IPS DF 19.7 (cell line): Measurements from ENCODE around the gene IMPA2.
"Not testable (repeated sequence)": the region's sequence is repeated elsewhere in the genome, so short reads cannot be mapped to it uniquely, and the experiment has no call there.

Experiments used
- DNase-seq: peaks from one replicate; pipeline ENCODE4 v3.0.0-alpha.2; 2013; ENCODE audit warnings: low read depth, low spot score

Gene IMPA2

GRCh38 chr18:11981192-11981542 is at the start of gene IMPA2:
IMPA2 (plus strand) TSS chr18:11981507; CDS start chr18:11981670, 163 bp downstream.
- no peak for DNase-seq

DNA sequence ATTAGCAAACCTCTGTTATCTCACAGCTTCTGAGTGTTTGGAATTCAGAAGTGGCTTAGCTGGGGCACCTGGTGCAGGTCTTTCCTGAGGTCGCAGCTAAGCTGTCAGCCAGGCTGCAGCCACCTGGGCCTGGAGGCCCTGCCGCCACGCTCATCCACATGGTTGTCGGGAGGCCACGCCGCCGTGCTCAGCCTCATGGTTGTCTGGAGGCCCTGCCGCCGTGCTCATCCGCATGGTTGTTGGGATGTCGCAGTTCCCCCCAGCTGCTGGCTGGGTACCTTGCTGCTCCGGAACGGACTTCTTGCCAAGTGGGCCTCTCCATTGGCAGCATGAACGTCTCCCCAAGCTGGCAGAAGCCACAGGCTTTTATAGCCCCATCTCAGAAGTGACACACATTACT is 48.9 kb upstream of the IMPA2 start:
- DNase-seq: no peak

GRCh38 chr18:11937874-11938478 is 43.3 kb upstream of the IMPA2 start:
- no peak for DNase-seq

- DNase-seq: no peak
Observed at GRCh38 chr18:11940956-11941355, 40.4 kb upstream of the IMPA2 start.

DNA sequence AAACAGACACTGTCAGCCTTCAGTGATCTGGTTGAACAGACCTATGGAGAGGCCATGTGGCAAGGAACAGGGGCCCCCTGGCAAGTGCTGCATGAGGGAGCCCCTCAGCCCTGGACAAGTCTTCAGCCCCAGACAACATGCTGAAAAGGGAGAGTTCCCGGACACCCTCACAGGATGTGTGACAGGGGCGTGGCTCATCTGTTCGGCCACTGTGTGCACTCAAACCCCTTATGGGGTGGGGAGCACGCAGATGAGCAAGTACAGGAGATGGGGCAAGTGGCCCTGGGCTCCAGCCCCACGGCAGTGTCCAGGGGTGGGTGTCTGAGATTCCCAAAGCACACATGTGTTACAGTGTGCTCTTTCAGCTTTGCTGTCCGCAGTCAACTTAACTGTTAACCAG is 37.8 kb upstream of the IMPA2 start:
- no peak for DNase-seq

DNA sequence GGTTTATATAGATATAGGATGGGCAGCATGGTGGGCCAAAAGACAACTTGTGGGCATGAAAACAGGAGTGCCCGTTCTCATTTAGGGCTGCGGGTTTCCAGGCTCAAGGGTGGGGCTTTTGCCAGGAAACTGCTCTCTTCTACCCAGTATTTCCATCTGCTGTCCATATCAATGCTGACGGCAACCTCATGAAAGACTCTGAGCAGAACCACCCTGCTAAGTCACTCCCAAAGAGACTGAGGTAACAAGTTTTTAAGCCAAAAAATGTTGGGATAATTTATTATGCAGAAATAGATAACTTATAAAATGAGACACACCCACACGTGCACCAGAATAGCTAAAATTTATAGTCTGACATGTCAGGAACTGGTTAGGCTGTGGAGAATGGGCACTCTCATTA is 37.1 kb upstream of the IMPA2 start:
- DNase-seq: no peak

GRCh38 chr18:11944786-11945185 is 36.5 kb upstream of the IMPA2 start:
- DNase-seq: no peak

GRCh38 chr18:11945834-11946659 is 35.3 kb upstream of the IMPA2 start:
- DNase-seq: not testable (repeated sequence)

- no peak for DNase-seq
Observed at GRCh38 chr18:11946756-11947155, 34.6 kb upstream of the IMPA2 start.

GRCh38 chr18:11947214-11948191 is 33.8 kb upstream of the IMPA2 start:
- DNase-seq: peak; percentile 68

DNA sequence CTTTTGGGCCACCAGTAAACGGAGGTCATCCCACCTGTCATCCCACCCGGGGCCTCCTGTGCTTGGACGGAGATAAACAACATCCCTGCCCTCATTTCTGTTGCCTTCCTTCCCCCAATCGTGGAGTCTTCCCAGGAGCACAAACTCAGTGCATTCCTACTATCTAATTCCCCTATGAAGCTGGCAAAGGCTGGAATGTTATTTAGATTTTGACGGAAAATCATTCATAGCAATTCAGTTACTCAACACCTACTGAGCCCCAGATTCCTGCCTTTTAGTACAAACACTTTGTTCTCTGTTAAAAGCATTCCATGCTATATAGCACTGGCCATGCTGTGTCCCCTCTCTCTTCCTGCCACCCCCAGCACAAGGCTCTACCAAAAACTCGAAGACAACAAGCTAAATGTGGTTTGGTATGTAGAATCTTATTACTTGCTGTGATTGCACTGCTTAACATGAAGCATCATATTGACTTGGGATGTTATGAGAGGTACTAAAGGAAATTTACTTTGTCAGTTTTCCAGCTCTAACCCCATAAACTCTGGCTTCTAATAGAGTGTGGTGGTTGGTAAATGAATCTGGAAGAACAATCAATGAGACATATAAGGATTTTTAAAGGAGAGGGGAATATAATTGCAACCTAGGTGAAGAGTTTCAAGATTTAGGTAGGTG is 32.3 kb upstream of the IMPA2 start:
- DNase-seq: no peak

DNA sequence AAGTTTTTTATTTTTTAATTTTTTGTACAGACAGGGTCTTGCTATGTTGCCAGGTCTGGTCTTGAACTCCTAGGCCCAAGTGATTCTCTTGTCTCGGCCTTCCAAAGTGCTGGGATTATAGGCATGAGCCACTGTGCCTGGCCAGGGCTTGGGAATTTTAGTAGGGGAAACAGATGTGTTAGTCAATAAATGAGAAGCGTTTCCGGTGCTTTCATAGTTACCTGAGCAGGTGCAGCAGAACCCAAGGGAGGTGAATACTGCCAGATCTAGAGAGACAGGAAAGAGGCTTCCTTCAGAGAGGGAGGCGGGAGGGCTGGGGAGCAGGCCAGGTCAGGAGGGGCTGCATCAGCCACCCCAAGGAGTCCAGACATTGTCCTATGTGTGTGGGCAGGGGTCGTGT is 30.5 kb upstream of the IMPA2 start:
- DNase-seq: no peak

DNA sequence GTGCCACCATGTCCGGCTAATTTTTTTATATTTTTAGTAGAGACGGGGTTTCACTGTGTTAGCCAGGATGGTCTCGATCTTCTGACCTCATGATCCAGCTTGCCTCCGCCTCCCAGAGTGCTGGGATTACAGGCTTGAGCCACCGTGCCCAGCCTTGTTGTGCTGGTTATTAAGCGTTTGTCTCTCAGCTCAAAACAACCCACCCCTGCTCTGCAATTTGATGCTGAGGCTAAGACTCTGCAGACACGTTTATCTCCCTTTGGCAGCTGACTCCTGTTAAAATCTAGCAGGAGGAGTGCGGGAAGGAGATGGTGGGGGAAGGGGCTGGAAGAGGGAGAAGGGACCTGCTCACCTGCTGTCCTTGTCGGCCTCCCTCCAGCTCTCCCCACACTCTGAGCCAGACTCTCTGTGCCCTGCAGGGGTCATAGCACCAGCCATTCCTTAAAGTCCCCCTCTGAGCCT is 29.9 kb upstream of the IMPA2 start:
- DNase-seq: no peak

GRCh38 chr18:11953113-11953512 is 28.2 kb upstream of the IMPA2 start:
- no peak for DNase-seq

DNA sequence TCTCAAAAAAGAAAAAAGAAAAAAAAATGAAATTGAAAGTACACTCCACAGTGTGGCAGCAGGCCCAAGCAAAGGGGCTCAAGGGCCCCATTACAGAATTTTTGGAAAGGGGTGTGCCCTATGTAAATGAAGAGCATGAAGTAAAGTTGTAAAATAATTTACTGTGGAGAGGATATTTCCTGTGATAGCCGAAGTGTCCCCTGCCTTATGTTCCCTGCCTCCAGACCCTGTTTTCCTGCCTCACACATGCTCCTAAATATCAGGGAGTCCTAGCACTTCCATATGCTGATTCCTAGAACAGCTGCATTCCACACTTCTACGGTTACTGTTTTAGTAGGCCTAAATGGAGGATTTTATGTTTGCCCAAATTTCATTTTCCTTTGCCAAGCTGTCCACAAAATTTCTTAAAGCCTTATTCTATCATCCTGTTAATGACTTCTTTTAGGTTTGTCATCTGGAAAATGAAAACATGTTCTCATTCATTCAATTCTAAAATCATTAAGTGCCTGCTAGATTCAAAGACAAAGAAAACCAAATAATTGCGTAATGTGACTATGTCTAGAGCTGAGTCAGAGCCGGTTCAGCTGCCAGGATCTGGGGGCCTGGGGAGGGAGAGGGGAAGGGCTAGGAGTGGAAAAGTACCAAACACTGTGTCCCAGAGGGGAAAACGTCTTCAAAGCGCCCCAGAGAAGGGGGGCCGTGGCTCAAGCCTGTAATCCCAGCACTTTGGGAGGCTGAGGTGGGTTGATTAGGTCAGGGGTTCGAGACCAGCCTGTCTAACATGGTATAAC is 25.9 kb upstream of the IMPA2 start:
- DNase-seq: no peak

DNA sequence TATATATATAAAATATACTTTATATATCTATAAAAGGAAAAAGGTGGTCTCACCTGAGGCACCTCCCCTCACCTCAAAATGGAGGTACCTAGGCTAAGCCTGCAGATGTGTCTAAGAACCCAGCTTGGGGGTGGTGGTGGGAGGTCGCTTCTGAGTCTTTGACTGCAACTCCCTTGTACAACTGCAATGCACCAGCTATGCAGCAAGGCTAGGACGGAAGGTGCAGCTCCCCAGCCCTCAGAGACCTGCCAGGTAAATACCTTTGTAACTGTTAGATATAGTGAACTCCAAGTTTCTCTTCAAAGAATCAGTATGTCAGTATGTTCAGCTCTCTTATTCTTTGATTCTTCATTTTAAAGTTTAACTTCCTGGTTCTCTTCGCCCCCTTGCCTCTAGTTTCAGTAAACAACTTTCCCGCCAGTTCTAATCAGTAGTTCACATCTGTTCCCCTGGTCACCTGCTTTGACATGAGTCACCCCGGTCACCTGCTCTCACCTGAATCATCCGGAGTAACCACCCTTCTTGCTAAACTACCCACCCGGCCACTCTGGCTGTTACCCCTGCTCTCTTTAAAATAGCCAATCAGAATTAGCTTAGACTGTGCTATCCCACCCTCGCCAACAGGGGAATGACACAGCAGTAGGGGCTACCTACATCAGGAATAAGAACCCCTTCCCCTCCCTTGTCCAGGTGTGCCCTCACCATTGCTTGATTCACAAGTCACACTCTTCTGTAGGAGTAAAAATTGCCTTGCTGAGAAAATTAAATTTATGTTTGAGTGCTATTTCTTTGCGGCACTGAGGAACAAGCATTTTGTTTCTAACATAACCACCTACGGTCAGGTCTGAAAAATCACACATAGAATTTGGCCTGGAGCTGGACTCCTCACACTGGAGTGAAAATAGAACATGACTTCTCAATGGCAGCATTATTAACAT is 24.7 kb upstream of the IMPA2 start:
- DNase-seq: no peak

DNA sequence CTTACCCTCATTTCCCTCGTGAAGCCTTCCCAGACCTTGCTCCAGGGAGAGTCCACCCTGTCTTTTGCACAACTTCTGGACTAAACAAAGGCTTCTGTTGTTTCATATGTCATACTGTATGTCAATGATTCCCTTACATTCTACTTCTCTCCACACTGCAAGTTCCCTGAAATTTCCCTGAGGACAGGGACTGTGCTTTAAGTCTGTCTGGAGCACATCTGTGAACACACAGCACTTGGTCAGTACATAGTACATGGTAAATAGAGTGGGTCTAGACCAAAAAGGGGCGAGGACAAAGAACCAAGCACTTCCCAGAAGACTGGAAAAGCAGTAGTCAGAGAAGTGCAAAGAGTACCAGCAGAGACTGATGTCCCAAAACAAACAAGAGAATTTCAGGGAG is 23.7 kb upstream of the IMPA2 start:
- DNase-seq: no peak

DNA sequence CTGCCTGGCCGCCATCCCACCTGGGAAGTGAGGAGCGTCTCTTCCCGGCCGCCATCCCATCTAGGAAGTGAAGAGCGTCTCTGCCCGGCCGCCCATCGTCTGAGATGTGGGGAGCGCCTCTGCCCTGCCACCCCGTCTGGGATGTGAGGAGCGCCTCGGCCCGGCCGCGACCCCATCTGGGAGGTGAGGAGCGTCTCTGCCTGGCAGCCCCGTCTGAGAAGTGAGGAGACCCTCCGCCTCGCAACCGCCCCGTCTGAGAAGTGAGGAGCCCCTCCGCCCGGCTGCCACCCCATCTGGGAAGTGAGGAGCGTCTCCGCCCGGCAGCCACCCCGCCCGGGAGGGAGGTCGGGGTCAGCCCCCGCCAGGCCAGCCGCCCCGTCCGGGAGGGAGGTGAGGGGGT is 21.7 kb upstream of the IMPA2 start:
- not testable (repeated sequence) for DNase-seq

DNA sequence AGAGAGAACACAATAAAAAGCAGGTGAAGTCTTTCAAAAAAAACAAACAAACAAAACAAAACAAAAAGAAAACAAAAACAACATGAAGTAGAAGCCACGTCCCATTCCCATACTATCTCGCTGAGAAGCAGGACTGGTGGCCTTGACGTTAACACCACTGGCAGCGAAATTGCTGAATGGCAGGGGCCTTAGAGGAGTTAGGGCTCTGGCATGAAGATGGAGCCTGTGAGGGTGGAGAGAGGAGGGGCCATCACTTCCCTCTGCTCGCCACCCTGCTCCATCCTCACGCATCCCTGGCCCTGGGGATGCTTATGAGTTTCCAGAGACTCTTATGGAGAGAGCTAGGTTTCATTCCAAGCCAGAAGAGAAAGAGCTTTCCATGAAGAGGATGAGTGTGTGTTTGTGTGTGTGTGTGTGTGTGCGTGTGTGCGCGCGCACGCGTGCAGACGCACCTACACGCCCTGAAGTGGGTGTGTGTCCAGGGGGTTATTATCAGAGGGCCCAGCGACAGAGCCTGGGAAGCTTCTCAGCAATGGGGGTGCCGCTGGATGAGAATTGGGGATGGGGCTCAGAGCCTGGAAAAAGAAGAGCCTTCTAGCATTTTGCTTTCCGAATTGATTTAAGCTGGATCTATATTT is 20.4 kb upstream of the IMPA2 start:
- no peak for DNase-seq
